ENCODE measurements around the gene CENPK.
"Not testable (repeated sequence)": the region's sequence is repeated elsewhere in the genome, so short reads cannot be mapped to it uniquely, and the experiment has no call there.

The CENPK gene

DNA sequence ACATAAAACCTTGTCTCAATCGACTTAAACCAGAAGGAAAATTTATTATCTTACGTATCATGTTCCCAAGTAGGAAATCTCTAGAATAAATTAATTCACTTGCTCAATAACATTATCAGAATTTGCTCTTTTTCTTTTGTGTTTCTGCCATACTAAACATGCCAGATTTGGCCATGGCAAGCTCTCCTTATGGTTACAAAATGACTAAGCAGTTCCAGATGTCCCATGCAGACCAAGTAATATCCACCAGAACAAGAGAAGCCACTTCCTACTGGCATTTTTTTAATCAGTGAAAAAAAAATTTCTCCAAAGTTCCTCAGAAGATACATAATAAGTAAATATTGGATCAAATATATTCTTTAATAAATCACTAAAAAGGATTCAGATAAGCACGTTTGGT is 56.0 kb downstream of the CENPK start:
- DNase-seq: no peak

DNA sequence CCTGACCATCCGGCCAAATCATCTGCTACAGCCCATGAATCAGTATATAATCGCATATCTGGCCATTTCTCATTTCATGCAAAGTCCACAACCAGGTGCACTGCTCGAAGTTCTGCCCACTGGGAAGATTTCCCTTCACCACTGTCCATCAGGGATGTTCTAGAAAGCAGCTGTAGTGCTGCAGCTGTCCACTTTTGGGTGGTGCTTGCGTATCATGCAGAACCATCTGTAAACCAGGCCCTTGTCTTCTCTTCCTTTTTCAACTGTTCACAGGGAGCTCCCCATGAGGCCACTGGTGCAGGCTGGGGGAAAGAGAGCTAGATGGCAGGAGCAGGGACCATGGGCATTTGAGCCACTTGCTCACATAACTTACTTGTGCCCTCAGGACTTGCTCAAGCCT is 73.8 kb downstream of the CENPK start:
- DNase-seq: no peak

DNA sequence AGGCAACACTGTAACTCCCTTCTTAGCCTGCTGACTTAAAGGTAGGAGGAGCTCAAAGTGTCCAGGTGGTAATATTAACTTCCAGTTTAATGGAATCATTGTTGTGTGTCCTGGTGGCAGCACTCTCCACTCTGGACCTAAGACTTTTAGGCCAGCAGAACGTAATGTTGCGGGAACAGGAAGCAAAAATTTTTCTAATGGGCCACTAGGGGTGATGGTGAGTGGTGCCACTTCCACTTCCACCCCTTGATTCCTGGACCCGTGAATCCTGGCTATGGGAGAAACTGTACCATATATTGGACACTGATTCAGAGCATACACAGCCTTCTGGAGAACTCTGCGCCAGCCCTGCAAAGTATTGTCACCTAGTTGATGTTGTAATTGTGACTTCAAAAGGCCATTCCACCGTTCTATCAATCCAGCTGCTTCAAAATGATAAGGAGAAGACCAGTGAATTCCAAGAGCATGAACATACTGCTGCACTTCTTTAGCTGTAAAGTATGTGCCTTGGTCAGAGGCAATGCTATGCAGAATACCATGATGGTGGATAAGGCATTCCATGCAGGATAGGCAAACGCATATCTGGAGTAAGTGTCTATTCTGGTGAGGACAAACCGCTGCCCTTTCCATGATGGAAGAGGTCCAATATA is 74.8 kb downstream of the CENPK start:
- not testable (repeated sequence) for DNase-seq

DNA sequence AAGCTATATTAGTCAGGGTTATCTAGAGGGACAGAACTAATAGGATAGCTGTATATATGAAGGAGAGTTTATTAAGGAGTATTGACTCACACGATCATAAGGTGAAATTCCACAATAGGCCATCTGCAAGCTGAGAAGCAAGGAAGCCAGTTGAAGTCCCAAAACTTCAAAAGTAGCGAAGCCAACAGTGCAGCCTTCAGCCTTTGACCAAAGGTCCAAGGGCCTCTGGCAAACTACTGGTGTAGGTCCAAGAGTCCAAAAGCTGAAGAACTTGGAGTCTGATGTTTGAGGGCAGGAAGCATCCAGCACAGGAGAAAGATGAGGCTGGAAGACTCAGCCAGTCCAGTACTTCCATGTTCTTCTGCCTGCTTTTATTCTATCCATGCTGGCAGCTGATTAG is 76.2 kb downstream of the CENPK start:
- not testable (repeated sequence) for DNase-seq

DNA sequence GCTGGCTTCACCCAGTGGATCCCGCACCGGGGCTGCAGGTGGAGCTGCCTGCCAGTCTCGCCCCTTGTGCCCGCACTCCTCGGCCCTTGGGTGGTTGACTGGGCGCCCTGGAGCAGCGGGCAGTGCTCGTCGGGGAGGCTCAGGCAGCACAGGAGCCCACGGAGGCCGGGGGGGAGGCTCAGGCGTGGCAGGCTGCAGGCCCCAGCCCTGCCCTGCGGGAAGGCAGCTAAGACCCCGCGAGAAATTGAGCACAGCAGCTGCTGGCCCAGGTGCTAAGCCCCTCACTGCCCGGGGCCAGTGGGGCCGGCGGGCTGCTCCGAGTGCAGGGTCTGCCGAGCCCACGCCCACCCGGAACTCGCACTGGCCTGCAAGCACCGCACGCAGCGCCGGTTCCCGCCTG is 77.6 kb downstream of the CENPK start:
- no peak for DNase-seq

DNA sequence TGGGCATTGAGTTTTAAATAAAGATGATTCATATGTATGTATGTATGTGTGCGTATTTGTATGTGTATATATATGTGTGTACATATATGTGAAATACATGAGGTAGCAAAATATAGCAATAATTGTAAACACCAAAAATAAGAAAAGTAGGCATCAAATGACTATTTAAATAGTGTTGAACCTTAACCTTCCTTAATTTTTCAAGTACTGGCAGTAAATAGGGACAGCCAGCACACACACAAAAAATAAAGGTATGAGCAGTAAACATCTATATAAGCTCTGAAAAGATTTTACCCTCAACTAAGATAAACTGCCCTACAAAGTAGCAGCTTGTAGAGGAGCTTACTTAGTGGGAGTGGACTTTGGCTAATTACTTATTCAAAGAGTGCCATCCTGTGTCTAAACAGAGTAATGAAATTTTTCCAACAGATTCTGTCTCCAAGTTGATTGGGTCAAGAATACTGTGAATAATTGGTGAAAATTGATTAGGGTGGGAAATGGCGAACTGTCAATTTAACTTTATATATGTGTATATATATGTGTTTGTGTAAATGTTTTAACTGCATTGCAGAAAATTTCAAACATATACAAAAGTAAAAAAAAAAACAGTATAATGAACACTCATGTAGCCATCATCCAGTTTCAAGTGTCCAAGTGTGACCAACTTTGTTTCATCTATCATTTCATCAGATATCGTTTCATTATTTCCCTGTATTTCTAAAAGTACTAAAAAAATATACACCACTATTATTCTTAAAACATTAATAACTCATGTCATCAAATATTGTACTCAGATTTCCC is 79.2 kb downstream of the CENPK start:
- DNase-seq: no peak

DNA sequence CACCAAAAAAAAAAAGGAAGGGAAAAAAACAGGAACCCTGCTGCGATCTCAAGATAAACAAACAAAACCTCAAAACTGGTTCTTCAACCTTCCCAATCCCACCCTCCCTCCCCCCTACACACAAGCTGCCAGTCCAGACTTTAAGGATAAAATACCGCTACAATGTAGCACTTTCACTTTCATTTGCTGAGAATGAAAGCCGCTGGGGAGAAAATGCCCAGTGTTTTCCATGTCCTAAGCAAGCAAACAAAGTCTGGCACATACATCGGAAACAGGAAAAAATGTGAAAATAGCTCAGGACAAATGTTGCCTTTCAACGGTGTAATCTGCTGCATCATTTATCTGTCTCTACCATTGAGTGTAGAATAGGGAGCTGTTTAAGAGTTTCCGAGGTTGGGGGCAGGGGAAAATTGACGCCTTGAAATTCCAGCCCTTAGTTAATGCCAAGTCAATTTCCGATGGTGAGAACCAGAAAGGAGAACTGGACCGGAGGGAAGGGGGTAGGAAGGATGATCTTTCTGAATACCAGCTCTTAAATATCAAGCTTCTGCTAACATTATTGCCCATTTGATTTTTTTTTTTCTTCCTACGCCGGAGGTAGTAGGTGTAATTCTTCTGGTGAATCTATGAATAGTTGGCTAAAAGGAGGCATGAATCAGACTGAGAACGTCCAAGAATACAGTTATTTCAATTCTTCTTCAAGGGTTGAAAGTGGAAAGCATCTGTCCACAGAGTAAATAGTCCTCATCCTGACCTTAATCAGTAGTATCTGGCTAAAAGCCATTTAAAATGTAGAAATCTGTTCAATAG is 80.0 kb downstream of the CENPK start:
- no peak for DNase-seq

DNA sequence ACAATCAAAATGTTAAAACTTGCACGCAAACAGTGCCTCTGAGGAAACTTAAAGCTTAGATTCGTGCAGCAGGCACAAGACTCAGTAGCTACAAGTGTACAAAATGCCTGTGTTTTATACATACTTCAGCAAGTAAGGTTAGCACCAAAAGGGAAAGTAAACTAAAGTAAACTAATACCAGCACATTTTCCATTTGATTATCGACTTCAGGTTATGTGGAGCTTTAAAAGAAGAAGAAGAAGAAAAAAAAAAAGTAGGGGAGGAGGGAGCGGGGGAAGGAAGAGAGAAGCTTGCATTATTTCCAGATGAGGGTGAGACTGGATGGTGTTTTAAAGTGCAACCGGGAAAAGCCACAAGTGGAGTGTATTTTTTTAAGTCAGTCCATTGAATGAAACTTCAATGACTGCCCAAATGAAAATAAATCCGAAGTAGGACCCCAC is 80.7 kb downstream of the CENPK start:
- no peak for DNase-seq

DNA sequence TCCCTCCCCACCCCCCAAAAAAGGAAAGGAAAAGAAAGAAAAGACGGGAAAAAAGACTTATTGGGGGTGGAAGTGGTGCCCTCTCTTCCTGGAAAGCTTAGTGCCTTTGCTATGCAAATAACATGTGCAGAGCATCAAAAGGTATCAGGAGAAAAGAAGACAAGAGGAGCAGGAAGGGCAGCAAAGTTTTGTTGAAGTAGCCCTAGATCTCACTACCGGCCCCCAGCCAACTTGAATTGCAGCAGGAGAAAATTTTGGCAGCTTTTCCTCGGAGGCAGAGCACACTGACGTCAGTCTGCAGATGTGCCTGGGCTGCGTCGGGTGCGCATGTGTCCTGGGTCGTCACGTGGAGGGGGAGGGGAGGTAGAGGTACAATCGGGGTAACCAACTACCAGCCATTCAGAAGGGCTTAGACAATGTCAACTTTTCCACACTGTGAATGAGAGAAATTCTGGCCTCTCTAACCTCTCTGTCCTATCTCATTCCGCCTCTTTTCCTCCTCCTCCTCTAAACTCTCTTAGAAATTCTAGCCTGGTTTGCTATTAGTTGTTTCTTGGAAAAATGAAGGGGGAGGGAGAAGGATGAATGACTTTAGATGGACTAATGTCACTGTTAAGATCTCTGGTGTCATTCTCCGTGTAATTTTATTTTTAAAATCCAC is 81.2 kb downstream of the CENPK start, which contains the start of gene ADAMTS6:
Gene ADAMTS6, minus strand, starts transcription at position 286 of the 661 bp plus-strand sequence. CDS start 8,247 bp downstream, outside the sequence.
- peak; percentile 52 for DNase-seq

DNA sequence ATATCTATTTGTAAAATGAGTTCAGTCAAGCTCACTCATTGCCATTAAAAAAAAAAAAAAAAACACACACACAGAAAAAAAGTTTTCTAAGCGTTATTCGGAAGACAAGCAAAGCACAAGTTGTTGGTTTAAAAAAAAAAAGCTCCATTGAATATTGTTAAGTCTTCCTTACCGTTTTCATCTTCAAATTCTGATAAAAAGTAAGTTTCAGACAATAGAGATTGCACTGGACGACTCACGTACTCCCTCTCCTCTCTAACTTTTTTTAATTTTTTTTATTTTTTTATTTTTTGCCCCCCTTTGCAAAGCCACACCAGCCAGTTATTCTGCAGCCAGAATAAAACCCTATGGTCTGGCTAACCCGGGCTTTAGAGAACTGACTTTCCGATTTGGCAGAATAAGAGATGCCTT is 81.8 kb downstream of the CENPK start:
- DNase-seq: no peak

DNA sequence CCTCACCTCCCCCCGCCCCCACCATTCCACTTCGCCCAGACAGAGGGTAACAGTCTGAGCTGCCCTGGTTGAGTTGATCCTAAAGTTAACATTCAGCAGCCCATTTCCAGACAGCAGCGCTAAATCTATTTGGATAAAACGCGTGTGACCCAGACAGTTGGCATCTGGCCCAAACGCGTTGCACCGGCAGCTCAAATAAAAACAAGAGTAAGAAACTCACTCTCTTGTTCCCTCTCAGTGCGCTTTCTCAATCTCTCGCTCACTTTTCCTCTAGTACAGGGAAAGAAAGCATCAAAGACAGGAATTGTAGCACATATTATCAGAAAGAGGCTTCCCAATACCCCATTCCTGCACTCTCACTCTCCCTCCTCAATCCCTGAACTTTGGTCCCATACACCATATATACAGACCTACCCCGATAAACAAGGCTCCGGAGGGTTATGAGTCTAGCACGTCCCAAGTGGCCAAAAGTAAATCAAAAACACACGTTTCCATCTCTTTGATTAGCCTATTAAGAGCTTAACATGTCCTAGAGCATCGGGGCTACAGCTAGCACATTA is 82.6 kb downstream of the CENPK start:
- no peak for DNase-seq

DNA sequence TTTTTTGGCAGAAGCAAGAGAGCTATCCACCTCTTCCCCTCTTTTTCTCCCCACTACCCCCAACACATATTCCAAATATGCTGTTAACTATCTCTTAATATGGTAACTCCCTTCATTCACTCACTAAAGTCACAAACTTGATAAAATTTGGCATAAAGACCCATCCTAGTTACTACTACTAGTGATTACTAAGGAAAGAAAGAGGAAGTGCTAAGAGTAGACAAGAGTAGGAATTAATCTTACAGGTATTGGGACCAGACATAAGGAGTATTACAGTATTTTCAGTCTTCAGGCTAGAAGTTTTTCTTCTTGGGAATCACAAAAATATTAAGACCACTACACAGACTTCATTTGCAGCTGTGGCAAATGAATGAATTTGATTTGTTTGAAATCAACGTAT is 83.4 kb downstream of the CENPK start:
- no peak for DNase-seq

DNA sequence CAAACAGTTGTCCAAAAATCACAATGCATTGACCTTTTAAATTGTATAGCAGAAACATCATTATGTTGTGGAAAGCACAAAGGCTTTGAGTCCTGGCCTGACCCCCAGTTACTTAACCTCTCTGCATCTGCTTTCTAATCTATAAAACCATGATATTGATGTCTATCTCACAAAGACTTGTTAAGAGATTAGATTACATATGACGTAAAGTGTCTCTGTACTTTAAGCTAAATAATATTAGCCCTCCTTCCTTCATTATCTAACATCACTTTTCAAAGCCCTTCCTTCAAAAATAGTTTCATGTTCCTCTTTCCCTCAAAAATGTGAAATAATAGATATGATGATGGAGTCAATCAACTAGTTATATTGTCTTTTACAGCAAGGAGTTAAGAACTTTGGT is 84.6 kb downstream of the CENPK start:
- no peak for DNase-seq

DNA sequence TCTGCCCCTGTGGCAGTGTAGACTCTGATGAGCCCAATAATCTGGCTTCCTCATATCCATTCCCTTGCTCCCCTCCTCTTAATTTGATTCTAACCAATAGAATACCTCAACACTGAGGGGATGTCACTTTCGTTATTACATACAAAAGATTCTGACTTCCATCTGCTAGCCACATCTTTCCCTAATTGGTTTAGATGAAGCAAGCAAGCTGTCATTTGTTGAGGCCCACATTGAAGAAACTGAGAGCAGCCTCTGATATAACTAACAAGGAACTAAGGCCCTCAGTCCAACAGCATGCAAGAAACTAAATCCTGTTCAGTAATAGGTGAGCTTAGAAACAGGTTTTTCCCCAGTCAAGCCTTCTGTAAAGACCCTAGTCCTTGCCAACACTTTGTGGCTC is 87.1 kb downstream of the CENPK start:
- DNase-seq: no peak

DNA sequence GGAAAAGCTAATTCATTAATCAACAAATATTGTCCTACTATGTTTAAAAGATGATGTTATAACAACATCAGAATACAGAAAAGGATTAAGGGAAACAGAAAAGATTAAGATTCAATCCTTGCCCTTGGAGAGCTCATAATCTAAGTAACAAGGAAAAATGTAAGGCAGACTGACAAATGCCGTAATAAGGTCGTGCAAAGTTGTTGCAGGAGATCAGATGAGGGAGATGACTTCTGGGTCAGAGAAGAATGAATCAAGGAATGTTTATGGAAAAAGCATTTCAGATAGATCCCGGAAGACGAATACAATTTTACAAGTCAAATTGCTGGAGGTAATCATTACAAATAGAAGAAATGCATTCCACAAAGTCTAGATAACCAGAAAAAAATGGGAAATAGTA is 87.6 kb downstream of the CENPK start:
- DNase-seq: no peak

DNA sequence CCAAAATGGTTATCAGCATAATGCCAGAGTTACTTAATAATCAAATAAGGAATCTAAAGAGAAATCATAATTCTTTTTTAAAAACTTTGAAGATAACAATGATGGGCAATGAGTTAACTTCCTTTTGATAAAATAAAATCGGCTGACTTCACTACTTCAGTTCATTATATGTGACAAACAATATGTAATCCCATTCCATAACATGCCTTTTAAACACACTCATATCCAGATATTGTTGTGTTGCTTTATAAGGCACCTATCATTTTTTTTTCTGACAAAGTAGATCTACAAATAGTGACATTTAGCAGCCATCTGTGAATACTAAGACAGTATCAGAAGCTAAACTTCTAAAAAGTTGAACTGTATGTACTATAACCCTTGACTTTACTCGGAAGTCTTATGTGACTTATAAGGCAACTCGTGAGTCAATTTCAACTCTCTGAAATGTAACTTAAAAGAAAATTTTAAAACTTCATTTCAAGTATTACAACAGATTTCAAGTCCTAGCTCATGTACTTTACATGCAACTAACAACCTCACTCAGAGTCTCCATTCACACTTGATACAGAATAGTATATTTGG is 88.7 kb downstream of the CENPK start:
- no peak for DNase-seq

DNA sequence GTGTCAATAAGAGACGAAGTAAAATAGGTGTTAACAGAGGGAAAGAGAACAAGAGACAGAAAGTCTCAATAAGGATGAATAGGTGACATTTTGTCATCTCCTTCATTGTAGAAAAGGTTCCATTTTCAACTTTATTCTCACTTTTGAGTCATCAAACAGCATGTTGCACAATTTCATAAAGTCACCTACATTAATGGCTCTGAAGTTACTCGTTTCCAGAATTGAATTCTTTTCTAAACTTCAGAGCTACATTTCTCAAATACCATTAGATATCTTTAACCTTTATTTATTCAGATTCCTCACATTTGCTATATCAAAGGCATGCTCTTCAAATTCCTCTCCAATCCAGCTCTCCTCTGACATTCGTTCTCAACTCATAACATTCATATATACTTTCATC is 94.3 kb downstream of the CENPK start:
- DNase-seq: no peak

All from NCI-H2227 treated with DMSO at 0.1 percent for 48 hours (cell line).